LHCN-M2 (cell line): Measurements from ENCODE around the gene KCNG1. TPM values are rescaled to one million over a fixed set of nuclear protein-coding genes. Genes with fewer than 3 reads are reported as not detected.
"Not testable (repeated sequence)": the region's sequence is repeated elsewhere in the genome, so short reads cannot be mapped to it uniquely, and the experiment has no call there.

Experiments used
- DNase-seq: peaks from one replicate; pipeline ENCODE4 v3.0.0-alpha.2; 2012; ENCODE audit warnings: low read depth
- total RNA-seq: library from RNA; depleted of rRNA; stranded (reverse); fragments of >200 nt; gene quantifications from 2 replicates; pipeline ENCODE4 v1.2.3, GENCODE V29; 2014

Gene KCNG1
- total RNA-seq, 1 experiment from 2014 or later: 0.34 TPM

DNA sequence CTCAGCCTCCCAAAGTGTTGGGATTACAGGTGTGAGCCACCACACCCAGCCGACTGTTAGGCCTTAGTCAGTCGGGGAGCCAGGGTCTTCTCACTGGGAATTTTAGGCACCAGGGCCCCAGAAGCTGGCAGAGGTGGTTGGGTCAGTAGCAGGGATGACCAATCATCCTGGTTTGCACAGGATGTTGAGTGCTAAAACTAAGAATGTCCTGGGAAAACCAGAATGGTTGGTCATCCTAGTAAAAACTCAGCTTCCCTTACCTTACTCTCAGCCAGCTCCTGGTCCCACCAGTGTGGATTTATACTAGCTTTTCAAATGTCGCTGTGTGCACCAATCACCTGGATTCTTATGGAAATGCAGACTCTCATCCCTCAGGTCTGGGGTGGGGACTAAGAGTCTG, 31.8 kb downstream of the KCNG1 start:
- DNase-seq: no peak

DNA sequence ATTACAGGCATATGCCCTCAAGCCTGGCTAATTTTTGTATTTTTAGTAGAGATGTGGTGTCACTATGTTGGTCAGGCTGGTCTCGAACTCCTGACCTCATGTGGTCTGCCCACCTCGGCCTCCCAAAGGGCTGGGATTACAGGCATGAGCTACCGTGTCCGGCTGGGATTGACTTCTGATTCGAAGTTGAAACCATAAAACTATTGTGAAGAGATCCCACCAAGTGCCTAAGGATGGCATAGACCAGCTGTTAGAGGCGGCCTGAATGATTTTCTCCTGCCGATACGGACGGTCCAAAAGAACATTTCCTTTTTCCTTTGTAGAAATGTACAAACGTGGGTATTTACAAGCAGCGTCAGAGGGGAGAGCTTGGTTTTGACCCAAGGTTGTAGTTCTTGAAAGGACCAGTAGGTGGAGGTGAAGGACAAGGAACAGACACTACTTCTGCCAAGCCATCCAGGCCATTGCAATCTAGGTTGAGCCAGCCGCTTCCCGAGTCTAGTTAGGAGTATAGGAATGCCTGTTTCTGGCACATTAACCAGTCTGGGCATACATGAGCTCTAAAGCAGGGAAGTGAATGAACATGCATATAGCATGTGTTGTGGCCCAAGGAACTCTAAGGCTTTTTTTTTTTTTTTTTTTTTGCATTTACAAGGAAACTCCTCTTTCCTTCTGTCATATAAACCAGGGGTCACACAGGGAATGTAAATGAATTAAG, 35.3 kb downstream of the KCNG1 start:
- DNase-seq: peak; percentile 82

DNA sequence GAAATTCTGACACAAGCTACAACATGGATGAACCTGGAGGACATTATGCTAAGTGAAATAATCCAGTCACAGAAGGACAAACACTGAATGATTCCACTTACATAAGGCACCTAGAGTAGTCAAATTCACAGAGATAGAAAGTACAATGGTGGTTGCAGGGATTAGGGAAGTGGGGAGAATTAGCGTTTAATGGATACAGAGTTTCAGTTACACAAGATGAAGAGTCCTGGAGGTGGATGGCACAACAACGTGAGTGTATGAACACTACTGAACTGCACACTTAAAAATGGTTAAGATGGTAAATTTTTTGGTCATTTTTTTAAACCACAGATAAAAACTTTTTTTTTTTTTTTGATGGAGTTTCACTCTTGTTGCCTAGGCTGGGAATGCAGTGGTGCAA, 39.6 kb downstream of the KCNG1 start:
- DNase-seq: no peak

DNA sequence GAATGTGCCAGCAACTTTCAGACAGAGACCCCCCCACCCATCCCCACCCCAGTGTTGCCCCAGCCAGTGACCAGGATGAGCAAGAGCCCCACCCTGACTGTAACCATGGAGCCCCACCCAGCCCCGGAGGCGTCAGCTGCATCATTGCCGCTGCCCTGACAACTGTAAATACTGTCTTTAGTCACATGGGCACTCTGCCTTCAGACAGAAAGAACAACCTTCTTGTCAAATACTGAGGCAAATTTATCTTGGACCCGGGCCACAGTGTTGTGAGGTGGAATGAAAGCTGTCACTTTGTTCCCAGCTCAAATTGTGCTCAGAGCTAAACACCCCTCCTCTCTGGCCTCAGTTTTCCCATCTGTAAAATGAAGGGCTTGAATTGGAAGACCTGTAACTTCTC, 40.5 kb downstream of the KCNG1 start:
- DNase-seq: peak; percentile 64

DNA sequence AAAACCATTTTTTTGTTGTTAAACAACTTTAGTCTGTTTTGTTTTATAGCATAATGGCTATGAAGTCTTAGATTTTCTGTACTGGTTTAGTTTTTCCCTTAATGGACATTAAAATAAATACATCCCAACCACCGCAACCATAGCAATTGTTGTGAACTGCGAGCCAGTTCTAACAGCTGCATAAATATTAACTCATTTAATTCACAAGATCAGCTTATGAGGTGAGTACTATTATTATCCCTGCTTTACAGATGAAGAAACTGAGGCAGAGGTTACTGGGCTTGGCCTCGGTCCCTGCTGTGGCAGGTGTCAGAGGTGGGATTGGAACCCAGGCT, 41.2 kb downstream of the KCNG1 start:
- no peak for DNase-seq

DNA sequence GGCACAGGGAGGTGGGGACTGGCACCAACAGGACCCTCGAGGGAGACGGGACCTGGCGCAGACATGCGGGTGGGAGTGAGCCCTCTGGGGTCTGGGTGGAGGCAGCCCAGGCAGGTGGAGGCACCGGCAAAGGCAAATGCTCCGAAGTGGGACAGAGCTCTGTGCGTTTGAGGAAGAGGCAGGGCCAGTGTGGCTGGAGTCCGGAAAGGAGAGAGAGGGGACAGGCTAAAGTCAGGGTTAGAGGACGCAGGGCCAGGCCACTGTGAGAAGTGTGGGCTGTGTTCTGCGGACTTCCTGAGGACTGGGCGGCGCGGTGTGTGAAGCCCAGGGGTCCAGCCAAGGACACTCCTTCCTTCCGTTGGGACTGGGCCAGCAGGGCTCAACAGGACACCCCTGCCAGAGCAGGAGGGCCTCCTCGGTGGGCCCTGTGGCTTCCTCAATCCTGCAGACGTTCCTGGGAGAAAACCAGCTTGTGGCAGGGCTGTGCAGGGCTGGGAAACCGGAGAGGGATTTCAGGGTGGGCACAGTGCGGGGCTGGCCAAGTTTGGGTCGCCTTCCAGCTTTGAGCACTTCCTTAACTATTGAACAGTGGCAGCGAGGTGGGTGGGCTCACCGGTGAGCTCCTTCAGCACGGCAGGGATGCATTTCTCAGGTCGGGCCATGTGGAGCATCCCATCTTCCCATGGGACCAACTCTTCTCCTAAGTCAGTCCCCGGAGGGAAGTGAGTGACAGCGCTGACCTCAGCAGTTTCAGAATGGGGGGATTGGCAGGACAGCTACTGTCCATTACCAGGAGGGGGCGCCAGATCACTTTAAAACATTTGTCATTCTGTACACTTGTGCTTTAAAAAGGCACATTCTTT, 41.8 kb downstream of the KCNG1 start:
- peak; percentile 69 for DNase-seq

DNA sequence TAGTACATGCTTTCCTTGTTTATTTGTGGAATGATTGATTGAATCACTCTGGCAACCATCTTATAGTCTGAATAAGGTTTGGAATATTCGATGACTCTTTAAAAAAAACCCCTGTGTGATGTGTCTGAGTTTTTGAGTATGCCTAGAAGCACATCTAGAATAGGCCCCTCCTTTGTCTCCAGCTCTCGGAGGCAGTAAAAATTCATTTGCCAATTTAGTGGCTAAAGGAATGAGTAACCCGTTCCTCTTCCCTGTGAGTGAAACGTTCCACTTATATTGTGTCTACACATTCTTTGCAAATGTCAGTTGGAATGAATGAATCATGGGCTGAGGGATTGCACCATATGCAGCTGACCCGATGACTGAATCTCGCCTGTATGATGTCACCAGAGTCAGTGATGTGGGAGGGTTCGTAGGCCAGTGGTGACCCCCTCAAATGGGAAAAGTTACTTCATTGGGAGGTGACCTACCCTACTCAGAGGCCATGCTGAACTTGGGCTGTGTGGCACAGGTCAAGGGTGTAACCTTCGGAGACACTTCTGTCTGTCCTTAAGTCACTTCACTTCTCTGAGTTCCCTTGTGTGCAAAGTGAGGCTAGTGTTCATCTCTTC, 42.7 kb downstream of the KCNG1 start:
- peak; percentile 97 for DNase-seq

DNA sequence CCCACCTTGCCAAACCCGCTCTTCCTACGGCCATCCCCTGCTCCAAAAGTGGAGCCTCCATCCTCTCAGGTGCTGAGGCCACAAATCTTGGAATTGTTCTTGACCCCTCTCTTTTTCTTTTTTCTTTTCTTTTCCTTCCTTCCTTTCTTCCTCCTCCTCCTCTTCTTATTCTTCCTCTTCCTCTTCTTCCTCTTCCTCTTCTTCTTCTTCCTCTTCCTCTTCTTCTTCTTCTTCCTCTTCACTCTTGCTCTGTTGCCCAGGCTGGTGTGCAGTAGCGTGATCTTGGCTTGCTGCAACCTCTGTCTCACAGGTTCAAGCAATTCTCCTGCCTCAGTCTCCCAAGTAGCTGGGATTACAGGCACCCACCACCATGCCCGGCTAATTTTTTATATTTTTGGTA, 44.4 kb downstream of the KCNG1 start:
- DNase-seq: not testable (repeated sequence)

DNA sequence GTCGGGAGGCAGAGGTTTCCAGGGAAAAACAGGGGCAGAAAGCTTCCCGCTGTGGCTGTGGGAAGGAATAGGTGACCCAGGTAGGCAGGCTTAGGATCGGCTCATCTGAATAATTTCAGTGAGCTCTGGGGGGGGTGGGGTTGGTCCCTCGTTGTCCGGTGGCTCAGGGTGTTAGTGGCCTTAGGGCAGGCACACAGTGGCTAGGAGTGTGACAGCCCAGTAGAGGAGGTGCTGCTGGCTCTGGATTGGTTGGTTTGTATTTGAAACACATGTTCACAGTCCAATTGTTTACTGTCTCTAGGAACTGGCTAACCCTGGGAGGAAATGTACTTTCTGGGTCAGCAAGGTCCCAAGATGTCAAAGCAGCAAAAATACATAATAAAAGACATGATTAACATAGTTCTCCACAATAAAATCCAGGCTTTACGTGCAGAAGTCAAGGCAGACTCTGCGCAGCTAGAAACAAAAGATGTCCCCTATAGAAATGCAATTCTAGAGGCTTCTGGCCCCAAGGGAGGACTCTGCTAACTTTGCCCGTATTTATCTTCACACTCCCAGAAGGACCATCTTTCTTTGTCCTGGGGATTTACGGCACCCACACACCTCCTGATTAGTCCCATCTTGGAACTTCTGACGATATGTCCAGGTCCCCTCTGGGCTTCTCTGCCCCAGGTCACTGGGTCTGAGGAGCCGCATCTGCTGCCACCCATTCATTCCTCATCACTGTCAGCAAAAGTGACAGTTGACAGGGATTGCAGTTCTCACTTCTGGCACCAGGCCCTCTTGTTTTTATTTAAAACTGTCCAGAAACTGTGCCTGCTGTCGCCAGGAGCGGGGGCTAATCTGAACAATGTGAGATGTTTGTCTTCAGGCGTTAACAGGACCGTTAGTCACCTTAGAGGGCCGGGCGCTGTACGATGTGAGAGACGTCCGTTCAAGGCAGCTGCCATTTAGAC, 45.6 kb downstream of the KCNG1 start:
- DNase-seq: no peak

DNA sequence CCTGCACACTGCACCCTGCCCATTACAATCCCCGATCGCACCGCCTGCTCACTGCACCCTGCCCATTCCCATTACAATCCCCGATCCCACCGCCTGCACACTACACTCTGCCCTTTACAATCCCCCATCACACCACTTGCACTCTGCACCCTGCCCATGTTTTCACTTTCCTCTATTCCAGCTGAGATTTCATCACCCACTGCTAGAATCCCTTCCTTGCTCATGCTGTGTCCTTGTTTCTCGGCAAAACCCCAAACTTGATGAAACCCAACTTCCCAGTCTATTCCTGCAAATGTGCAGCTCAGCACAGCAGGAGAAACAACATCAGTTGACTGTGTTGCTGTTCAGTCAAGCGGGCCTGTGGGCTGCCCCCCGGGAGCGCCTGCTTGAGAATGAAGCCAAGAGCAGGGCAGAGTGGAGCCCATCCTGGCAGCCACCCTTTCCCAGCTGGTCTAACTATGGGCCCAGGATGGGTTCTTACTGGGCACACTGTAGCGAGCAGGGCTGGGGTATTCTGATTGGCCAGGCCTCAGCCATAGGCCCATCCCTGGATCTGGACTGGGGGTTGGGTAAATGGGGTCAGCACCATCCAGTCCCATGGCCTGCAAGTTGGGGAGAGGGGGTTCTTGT, 47.1 kb downstream of the KCNG1 start:
- no peak for DNase-seq

DNA sequence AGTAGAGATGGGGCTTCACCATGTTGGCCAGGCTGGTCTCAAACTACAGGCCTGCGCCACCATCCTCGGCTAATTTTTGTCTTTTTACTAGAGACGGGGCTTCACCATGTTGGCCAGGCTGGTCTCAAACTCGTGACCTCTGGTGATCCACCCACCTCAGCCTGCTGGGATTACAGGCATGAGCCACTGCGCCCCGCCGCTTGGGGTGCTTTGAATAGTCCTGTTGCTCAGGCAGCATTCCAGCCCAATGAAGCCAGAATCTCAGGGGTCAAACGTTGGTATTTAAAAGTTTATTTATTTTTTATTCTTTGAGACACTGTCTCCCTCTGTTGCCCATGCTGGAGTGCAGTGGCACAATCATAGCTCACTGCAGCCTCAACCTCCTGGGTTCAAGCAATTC, 53.0 kb downstream of the KCNG1 start:
- DNase-seq: no peak

DNA sequence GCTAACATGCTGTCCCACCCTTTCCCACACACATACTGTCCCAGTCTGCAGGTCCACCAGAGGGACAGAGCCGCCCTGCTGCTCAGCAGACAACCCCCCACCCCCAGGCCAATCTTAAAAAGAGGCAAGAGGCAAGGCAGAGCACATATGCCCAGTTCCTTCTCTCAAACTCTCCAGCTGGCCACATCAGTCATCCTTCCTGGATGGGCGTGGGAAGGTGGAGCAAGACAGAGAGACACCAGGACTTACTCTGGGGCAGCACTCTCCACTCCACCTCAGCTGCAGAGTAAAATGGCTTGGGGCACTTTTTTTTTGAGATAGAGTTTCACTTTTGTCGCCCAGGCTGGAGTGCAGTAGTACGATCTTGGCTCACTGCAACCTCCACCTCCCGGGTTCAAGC, 53.5 kb downstream of the KCNG1 start:
- peak; percentile 72 for DNase-seq

DNA sequence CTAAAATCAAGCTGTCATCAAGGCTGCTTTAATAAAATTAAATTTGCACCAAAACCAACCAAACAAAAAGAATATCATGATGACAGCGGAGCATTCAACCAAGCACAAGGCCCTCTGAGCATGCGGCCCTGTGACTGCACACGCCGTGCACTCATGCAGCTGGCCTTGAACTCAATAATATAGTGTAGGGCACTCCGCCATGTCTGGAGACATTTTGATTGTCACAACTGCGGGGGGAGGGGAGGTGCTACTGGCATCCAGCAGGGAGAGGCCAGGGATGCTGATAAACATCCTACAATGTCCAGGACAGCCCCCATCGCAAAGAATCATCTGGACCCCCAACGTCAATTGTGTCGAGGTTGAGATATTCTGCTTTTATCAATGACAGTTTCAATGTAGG, 54.6 kb downstream of the KCNG1 start:
- no peak for DNase-seq

DNA sequence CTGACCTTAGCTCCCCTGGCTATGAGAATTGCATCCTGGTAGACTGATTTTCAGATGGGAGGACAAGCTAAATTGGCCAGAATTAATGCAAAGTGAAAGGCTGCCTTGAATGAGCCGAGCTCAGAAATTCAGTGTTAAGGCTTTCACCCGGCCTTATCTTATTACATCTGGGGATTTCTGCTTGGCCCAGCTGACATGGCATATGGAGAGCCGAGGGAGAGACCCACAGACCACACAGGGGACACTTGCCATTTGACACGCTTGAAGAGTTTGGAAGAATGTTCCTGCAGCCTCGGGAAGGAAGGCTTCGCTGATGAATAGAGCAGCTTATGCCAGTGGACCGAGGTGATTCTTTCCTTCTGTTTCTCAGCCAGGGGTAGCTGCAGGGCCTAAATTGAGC, 55.3 kb downstream of the KCNG1 start:
- DNase-seq: no peak

DNA sequence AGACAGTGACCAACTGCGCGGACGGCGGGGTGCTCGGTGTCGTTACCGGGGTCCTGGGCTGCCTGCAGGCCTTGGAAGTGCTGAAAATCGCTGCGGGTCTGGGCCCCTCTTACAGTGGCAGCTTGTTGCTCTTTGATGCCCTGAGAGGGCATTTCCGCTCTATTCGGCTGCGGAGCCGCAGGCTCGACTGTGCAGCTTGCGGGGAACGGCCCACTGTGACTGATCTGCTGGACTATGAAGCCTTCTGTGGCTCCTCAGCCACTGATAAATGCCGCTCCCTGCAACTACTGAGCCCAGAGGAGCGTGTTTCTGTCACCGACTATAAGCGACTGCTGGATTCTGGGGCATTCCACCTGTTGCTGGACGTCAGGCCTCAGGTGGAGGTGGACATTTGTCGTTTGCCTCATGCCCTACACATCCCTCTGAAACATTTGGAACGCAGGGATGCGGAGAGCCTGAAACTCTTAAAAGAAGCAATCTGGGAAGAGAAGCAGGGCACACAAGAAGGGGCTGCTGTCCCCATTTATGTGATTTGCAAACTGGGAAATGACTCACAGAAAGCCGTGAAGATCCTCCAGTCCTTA, 63.3 kb downstream of the KCNG1 start:
- DNase-seq: no peak

DNA sequence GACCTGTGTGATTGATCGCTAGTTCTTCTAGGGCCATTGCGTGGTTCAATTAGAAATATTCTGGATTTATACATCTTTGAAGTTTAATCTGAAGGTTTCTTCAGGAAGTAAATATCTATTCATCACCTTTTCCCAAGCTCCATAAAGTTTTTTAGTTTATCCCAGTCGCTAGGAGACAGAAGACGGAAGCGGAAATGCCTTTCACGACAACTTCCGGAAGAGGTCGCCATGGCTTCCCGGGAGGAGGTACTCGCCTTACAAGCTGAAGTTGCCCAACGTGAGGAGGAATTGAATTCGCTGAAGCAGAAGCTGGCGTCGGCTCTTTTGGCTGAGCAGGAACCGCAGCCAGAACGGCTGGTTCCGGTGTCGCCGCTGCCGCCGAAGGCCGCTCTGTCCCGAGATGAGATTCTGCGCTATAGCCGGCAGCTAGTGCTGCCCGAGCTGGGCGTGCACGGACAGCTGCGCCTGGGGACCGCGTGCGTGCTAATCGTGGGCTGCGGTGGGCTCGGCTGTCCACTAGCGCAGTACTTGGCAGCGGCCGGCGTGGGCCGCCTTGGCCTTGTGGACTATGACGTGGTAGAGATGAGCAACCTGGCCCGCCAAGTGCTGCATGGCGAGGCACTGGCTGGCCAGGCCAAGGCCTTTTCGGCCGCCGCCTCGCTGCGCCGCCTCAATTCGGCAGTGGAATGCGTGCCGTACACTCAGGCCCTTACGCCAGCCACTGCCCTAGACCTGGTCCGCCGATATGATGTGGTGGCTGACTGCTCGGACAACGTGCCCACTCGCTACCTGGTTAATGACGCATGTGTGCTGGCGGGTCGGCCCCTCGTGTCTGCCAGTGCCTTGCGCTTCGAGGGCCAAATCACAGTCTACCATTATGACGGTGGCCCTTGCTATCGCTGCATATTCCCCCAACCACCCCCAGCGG, 64.0 kb downstream of the KCNG1 start, which contains the start of gene MOCS3:
MOCS3 (plus strand) TSS at position 204 of the 928 bp plus-strand sequence; CDS start at position 229, 25 bp downstream.
- peak; percentile 90 for DNase-seq

DNA sequence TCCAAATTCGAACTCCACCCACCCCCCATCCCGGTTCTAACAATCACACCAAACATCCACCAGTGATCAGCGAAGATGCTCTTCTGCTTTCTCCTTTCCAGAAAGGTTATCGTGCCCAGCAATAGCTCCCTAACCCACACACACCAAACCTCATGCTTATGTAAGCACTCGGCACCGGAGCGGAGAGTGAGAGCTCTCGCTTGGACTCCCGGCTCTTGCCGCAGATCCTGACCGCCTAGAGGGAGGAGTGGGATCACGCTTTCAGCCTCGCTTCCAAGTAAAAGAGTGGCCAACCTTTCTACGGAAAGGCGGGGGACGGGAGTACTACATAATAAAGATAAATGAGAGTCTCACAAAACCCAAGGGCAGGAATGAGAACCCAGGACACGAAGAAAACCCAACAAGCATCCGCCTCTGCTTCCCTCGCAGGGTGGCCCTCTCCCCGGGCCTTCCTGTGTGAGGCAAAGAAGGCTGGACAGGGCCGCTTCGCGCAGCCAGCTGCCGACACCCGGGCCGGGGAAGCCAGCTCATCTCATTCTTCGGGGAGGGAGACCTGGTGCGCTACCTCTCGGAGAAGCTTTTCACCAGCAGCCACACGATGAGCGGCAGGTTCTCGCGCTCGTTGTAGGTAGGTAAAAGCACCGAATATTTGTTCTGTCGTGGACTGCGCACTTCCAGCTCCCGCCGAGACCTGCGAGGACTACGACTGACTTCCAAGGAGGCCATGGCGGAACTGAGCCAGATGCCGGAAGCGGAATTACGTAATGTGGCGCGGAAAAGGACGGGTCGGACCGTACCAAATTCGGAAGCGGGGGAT, 64.9 kb downstream of the KCNG1 start, which contains the start of gene DPM1:
DPM1 (minus strand) TSS at position 735 of the 817 bp plus-strand sequence; CDS start at position 726, 9 bp downstream.
- no peak for DNase-seq

DNA sequence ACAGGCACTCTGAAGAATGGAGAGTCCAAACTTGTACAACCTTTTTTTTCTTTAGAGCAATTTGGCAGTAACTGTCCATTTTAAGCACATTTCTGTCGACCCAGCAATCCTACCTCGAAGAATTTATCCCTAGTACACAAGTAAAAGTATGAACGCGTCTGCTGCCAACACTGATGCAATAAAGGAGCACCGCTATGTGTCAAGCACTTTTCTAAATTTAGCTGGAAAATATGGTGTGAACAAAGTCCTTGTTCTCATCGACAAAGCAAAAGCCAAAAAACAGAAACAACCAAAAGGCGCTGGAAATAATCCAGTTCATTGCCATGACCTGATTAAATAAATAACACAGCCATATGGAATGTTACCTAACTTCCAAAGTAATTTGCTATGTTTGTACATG, 65.6 kb downstream of the KCNG1 start:
- DNase-seq: no peak
